ENCODE measurements around the gene NEIL3.

Gene NEIL3

DNA sequence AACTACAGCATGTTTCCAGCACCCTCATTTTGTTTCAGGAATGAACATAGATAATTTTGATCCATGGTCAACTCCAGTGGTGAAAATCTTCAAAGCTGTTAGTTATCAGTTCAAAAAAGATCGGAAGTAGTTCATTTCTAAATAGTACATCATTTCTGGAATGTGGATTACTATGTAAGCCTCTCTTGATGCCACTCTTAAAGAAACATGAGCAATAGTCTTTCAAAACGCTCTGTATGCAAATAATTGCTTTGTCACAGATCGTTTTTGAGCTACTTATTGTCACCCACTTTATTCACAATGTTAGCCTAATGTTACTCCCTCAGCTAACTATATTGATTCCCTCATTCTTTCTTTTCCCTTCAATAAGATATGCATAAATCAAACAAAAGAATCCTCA, 65.7 kb downstream of the NEIL3 start:
- no peak for DNase-seq

DNA sequence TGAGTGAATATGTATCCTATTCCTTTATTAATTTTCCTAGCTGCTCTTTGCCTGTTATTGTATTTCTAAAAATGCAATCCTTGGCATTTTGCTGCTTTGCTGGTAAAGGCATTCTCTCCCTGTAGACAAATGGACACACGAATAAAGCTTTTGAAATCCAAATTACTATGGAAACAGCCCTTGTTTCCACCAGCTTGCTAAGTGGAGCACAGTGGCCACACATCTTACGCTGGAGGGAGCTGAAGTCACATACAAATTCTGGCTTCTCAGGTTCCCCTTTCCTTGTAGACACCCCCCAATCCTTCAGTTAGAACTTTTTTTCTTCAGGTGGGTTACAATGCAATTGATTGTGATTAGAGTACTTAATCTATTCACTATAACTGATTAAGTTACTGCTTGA, 66.3 kb downstream of the NEIL3 start:
- no peak for DNase-seq

DNA sequence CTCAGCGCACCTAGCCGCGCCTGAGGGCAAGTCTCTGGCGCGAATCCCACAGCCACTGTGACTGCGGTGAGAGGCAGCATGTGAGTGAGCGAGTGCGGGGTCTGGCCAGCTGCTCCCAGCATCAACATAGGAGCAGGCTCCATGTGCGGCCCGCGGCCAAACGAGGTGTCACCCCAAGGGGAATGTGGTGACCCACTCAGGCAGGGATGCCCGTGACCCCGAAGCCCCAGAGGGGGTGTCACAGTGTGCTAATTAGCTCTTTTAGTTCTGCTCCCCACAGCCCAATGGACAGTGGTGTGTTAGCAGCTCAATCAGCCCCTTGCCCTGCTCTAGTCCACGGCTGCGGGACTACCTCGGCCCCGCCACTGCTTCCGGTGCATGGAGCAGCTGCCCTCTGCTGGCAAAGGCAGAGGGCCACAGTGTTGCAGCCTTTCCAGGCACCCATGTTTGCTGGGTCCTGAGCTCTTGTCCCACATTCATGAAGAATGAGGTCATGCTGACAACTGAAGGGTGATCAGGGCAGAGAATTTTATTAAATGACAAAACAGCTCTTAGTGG, 71.1 kb downstream of the NEIL3 start:
- DNase-seq: no peak

GRCh38 chr4:177381762-177382310, 72.2 kb downstream of the NEIL3 start:
- no peak for DNase-seq

GRCh38 chr4:177384856-177385397, 75.3 kb downstream of the NEIL3 start:
- no peak for DNase-seq

DNA sequence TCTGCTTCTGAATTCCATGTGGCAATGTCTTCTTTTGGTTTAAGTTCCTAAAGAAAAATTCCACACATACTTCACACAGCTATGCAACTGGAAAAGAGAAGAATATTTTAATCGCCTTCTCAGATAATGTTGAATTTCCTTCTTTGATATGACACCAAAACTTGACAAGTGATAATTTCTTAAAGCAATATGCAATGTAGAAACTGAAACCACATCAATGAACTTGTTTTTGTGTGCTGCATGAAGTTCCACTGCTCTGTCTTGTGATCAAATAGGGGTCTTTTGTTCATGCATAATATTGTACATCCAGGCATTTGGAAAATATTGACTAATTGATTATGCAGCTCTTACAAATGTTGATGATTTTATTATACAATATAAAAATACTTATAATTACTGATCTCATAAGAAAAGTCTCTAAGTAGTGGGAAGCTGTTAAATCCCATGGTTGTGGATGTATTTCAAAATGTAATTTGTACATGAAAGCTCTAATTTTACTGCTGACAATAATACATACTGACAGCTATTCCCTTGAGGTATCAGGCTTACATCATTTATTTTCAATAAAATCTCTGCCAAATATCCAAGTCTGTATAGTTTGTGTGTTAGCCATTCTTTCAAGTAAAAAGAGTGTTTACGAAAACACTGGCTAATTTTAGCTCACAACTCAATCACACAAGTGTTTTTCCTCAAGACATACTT, 76.1 kb downstream of the NEIL3 start:
- no peak for DNase-seq

DNA sequence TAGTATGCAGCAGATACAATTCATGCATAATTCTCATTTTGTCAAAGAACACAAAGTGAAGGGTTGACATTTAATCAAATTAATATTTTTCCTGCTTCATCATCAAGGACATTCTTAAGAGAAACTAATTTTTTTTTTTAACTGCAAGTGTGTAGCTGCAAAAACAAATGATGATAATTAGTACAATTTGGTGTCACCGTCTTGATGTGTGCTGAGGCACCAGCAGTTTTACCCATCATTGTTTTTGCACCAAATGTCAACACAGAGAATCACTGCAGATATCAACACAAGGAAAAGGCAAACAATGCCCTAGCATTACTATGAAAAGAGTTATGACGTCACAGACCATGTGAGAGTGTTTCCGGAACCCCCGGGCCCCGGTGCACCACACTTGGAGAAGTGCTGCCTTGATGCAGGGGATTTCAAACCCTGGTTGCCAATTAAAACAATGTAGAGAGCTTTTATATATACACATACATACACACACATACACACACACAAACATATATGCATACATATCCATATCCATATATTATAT, 76.7 kb downstream of the NEIL3 start:
- no peak for DNase-seq

- DNase-seq: no peak
Measured at GRCh38 chr4:177391287-177391686, 81.6 kb downstream of the NEIL3 start.

GRCh38 chr4:177391953-177392352, 82.3 kb downstream of the NEIL3 start:
- no peak for DNase-seq

DNA sequence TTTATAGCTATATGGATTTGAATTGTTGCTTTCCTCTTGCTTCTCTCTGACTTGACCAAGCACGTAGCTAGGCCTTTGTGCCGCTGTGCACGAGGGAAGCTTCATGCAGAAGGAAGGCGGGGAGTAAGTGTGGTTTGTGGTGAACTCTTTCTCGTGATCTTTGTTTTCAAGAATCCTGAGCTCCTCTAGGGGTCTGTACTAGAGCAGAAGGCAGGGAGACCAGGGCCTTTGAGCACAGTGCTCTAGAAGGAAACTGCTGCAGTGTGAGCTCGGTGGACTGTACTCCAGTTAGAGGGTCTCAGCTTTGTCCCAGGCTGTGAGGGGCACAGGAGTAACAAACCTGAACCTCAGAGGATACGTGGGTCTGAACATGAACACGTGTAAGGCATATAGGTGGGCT, 83.6 kb downstream of the NEIL3 start:
- no peak for DNase-seq

DNA sequence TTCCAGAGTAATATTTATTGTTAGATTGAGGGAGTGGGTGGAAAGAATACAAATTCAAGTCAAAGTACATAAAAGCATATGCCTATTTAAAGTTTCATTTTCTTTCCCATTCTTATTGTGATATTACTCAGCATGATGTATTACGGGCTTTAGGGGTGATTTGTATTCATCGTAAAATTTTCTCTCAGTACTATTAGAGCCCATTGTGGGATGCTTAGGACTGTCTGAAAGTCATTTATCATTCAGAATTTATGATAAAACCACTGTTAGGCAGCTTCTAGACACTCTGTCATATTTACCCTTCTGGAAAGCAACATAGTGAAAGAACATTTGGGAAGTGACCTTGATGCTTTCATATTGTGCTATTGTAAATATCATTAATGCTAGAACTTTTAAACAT, 86.7 kb downstream of the NEIL3 start:
- DNase-seq: no peak

DNA sequence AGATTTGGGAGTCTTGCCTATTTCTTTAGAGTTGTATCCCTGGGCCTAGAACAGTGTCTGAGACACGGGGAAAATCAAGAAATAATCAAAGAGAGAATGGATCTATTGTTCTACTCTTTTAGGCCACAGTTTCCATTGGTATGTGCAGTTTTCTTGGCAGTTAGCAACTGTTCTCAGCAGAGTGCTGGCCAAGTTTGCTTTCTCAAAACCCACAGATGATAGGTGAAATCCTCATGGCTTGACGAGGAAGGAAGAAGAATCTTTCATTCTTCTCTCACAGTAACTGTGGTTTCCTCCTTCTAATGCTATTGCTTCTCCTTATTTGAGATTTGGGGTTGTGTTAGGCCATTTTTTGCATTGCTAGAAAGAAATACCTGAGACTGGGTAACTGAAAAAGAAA, 90.4 kb downstream of the NEIL3 start:
- no peak for DNase-seq

DNA sequence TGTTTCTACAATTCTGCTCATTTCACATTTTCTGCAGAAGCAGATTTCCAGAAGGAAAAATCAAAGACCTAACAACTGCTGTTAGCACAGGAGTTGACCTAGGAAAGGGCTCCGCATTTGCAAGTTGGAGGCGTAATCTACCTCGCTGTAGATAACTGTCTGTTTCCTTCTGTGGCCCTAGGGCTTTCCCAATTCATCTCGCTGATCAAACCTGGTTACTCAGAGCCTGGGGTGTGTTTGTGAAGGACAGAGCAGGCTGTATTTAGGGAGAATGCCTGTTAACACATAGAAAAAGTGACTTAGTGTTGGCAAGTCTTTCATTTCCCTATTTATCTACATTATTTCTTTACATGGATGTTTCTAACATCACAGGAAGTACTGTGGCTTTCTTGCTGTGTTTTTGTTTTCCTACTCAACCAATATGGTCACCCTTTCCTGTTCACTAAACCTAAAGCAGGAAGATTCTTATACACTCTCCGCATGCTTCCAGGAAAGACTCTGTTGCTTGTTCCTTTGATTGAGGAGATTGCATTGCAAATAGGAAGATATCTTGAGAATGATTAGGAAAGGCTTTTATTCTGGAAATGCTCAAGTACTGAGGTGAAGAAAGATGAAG, 92.1 kb downstream of the NEIL3 start:
- DNase-seq: no peak

- DNase-seq: no peak
Measured at GRCh38 chr4:177403746-177404145, 94.1 kb downstream of the NEIL3 start.

DNA sequence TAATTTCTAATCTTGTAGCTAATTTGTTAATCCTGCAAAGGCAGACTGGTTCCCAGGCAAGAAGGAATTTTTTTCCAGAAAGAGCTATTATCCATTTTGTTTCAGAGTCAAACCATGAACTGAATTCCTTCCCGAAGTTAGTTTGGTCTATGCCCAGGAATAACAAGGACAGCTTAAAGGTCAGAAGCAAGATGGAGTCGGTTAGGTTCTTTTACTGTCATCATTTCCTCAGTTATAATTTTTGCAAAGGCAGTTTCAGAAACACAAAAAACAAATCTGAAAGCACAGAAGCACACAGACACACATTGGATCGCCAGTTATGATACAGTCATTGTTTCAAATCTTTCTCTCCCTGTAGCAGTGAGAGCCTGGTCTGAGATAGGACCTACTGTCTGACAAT, 94.7 kb downstream of the NEIL3 start:
- no peak for DNase-seq

DNA sequence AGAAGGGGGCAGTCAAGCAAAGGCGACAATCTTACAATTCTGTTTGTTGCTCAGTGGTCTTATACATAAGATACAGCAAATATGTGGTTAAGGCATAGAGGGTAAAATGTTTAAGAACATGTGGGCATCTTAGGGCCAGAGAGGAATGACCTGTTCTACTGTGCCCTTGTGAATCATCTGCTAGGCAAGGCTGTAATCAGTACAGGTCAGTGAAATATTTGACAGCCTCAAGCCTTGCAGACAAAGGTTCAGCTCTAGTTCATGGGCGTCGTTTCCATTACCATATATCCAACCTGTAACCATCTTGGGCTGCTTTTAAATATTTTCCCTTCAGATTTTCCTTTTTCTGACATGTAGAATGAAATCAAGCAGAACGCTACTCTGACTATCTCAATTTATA, 95.3 kb downstream of the NEIL3 start:
- DNase-seq: no peak

DNA sequence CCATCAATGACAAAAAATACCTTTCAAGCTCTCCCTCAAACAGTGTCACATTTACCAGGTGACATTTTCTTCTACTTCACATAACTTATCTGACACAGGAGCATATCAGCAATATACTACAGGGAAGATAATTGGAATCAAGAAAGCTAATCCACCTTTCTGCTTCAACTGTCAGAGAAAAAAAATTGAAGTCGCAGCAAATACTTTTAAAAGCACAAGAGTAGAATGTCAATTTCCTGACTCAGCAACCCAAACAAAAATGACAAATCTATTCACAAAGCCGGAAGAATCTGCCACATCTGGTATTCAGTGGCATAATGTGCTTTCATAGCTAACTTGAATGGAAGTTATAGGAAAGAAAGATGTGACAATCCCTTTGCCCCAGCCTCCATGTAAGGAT, 95.8 kb downstream of the NEIL3 start:
- DNase-seq: no peak

GRCh38 chr4:177408023-177408422, 98.3 kb downstream of the NEIL3 start:
- DNase-seq: no peak

- DNase-seq: no peak
Measured at GRCh38 chr4:177410566-177410965, 100.9 kb downstream of the NEIL3 start.

GRCh38 chr4:177411996-177412395, 102.3 kb downstream of the NEIL3 start:
- DNase-seq: no peak

Measured in NCI-H1048 (cell line).